ENCODE data around the gene ARCN1. TPM values are rescaled to one million over a fixed set of nuclear protein-coding genes. Genes with fewer than 3 reads are reported as not detected.
"Not testable (repeated sequence)": the region's sequence is repeated elsewhere in the genome, so short reads cannot be mapped to it uniquely, and the experiment has no call there.

Gene ARCN1
- total RNA-seq, 4 donors from 2014 or later: 103 to 157 (median 112) TPM

DNA sequence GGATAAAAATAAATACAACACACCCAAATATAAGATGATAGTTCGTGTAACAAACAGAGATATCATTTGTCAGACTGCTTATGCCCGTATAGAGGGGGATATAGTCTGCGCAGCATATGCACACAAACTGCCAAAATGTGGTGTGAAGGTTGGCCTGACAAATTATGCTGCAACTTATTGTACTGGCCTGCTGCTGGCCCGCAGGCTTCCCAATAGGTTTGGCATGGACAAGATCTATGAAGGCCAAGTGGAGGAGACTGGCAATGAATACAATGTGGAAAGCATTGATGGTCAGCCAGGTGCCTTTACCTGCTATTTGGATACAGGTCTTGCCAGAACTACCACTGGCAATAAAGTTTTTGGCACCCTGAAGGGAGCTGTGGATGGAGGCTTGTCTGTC is 11.4 kb upstream of the ARCN1 start:
- no peaks in the 10 kb centered on the region for H3K9me3 ChIP-seq
- H3K36me3 ChIP-seq: peaks cover 4 to 12% of the 10 kb centered on the region in 2 donors
- no peak for DNase-seq
- whole genome bisulfite sequencing, 2 donors: 90 to 95% methylated on average over 4 of the region's 4 CpGs
- intact Hi-C loops (cut with DNase I): no loop called here
- H3K27me3 ChIP-seq: no peaks in the 10 kb centered on the region
- H3K4me1 ChIP-seq: peaks cover 0 to 6% of the 10 kb centered on the region in 2 donors
- no peak for TF ChIP-seq POLR2A (IDR thresholded peaks at IDR 0.05)
- TF ChIP-seq CTCF (IDR thresholded peaks at IDR 0.05): no peak
- H3K4me3 ChIP-seq (replicated peaks in 1 of 3): no peak overlapping the region
- H3K27ac ChIP-seq: no peak overlapping the region

DNA sequence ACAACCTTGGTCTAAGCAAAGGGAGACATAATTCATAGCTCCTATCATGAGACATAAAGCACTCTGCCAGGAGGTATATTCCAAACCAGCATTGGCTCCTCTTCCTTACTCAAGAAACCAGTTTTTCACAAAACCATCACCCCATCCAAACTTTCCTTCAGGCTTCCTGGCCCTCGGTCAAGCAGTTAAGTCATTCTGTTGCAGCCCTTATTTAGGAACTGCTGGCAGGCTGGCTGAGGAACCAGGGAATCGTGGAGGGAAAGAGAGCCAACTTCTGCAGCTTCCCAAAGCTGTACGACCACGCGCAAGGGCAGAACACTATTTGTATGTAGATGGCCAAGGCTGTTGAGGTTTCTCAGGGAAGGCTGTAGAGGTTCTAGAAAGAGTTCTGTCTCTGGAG is 7.2 kb upstream of the ARCN1 start:
- TF ChIP-seq POLR2A (IDR thresholded peaks at IDR 0.05) (no peak), CTCF (IDR thresholded peaks at IDR 0.05) (no peak)
- peak overlapping the region in 1 of 3 donors; percentile 44 for H3K4me3 ChIP-seq (replicated peaks in 1 of 3)
- intact Hi-C loops (cut with DNase I): no loop called here
- H3K4me1 ChIP-seq: peaks cover 0 to 6% of the 10 kb centered on the region in 2 donors
- H3K27me3 ChIP-seq: no peaks in the 10 kb centered on the region
- H3K27ac ChIP-seq: peak overlapping the region in 1 of 3 donors; percentile 48
- 40 to 63% methylated on average over 3 to 5 of the region's 5 CpGs for whole genome bisulfite sequencing, 2 donors
- H3K36me3 ChIP-seq: no peaks in the 10 kb centered on the region
- H3K9me3 ChIP-seq: no peaks in the 10 kb centered on the region
- peak in 1 of 2 donors; percentile 7 for DNase-seq

DNA sequence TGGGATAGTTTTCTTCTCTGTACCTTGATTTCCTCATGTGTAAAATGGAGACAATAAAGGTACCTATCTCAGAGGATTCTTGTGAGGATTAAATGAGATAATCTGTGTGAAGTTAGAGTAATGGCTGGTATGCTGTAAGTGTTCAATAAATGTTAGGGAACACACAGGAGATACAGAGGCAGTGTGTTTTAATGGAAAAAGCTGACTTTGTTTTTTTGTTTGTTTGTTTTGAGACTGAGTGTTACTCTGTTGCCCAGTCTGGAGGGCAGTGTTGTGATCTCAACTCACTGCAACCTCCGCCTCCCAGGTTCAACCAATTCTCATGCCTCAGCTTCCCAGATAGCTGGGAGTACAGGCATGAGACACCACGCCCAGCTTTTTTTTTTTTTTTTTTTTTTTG is 2.5 kb upstream of the ARCN1 start:
- peaks cover under 1 to 24% of the 10 kb centered on the region in 2 donors for H3K4me1 ChIP-seq
- no peaks in the 10 kb centered on the region for H3K36me3 ChIP-seq
- no peaks in the 10 kb centered on the region for H3K27me3 ChIP-seq
- WGBS, 2 donors: 87 to 88% methylated on average over 2 of the region's 2 CpGs
- no peak overlapping the region for H3K27ac ChIP-seq
- intact Hi-C loops (cut with DNase I): no loop called here
- H3K9me3 ChIP-seq: no peaks in the 10 kb centered on the region
- H3K4me3 ChIP-seq (replicated peaks in 1 of 3): no peak overlapping the region
- no peak for DNase-seq
- TF ChIP-seq CTCF (IDR thresholded peaks at IDR 0.05): no peak
- TF ChIP-seq POLR2A (IDR thresholded peaks at IDR 0.05): no peak

DNA sequence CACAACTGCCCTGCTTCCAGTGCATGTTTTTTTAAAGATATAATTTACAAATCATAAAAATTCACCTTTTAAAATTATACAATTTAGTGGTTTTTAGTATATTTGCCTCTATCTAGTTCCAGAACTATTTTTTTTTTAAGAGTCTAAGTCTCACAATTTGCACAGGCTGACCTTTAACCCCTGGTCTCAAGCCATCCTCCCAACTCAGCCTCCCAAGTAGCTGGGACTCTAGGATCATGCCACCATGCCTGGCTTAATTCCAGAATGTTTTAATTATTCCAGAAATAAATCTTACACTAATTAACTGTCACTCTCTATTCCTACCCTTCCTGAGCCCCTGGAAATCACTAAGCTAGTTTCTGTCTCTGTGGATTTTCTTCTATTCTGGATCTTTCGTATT is 1.4 kb upstream of the ARCN1 start:
- no peak for TF ChIP-seq CTCF (IDR thresholded peaks at IDR 0.05)
- TF ChIP-seq POLR2A (IDR thresholded peaks at IDR 0.05): no peak
- H3K4me3 ChIP-seq (replicated peaks in 1 of 3): no peak overlapping the region
- DNase-seq: no peak
- H3K27me3 ChIP-seq: no peaks in the 10 kb centered on the region
- H3K27ac ChIP-seq: no peak overlapping the region
- intact Hi-C loops (cut with DNase I): no loop called here
- WGBS, 2 donors: 98 to 100% methylated on average over 1 of the region's 1 CpG
- H3K4me1 ChIP-seq: peaks cover 9 to 28% of the 10 kb centered on the region in 2 donors
- H3K36me3 ChIP-seq: no peaks in the 10 kb centered on the region
- H3K9me3 ChIP-seq: no peaks in the 10 kb centered on the region

- Histone ChIP-seq H3K4me3 (replicated peaks in 1 of 3) (peak overlapping the region in 2 of 3 donors; percentile 60 to 98), H3K27ac (peak overlapping the region; percentile 93 to 99 (median 98)), H3K4me1 (peaks cover 18 to 33% of the 10 kb centered on the region in 2 donors)
- H3K27me3 ChIP-seq; H3K9me3 ChIP-seq; H3K36me3 ChIP-seq; intact Hi-C loops (cut with DNase I): not testable (repeated sequence)
- peak; percentile 24 to 43 for DNase-seq
- WGBS, 2 donors: 8 to 11% methylated on average over 15 of the region's 15 CpGs
Measured at GRCh38 chr11:118571701-118572060, 528 bp upstream of the ARCN1 start.
